DMS79 (cell line): ENCODE data around the gene CD320.

Experiments used
- DNase-seq: peaks from one replicate; lab custom pipeline; 2025; lab: John Stamatoyannopoulos, UW

The CD320 gene

GRCh38 chr19:8254286-8255001 is 53.7 kb downstream of the CD320 start:
- no peak for DNase-seq

DNA sequence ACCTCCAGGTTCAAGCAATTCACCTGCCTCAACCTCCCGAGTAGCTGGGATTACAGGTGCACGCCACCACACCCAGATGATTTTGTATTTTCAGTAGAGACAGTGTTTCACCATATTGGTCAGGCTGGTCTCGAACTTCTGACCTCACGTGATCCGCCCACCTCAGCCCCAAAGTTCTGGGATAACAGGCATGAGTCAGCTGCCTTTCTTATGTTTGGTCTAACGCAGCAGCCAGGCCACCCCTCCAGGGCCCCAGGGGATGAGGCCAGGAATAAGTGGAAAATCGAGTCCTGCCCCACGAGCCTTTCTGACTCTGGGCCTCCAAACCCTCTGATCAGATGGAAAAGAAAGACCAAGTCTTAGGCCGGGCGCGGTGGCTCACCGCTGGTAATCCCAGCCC is 54.5 kb downstream of the CD320 start:
- DNase-seq, result no peak

DNA sequence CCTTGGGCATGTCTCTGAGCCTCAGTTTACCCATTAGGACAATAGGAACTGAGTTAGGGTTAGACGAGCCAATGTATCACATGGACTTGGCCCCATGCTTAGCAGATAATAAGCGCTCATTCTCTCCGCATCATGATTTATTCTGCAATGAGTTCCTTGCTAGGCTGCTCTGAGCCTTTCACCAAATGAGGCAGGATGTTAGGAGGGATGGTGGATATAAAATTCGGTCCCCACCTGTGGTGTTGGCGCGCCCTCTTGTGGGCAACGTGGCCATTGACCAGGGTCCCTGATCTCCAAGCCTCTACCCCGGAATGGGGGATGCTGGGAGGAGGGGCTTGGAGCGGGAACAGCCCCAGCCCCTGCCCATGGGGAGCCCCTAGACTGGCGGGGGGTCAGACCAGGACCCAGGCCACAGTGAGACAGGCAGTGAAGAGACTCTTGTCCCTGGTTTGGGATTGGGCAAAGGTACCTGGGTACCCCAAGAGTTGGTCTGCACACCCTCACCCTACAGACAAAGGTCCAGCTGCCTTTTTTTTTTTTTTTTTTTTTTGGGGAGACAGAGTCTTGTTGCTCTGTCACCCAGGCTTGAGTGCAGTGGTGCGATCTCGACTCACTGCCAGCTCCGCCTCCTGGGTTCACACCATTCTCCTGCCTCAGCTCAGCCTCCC is 55.1 kb downstream of the CD320 start:
- DNase-seq, result peak; percentile 48
